Dendritic cell treated with granulocyte-macrophage colony-stimulating factor and Interleukin-4, amounts not matched to agents 40 ng/mL and 50 ng/mL, for 4 days (primary cell): ENCODE measurements around the gene TSPYL6.
"Not testable (repeated sequence)": the region's sequence is repeated elsewhere in the genome, so short reads cannot be mapped to it uniquely, and the experiment has no call there.

Experiments used
- H3K27ac Mint-ChIP-seq: one replicate; pipeline ENCODE4 v1.8.0; 2022; ENCODE audit warnings: mild to moderate bottlenecking, mixed read lengths
- H3K27me3 Mint-ChIP-seq: one replicate; pipeline ENCODE4 v1.8.0; 2022; ENCODE audit warnings: mild to moderate bottlenecking, mixed read lengths
- H3K36me3 Mint-ChIP-seq: one replicate; pipeline ENCODE4 v1.8.0; 2022; ENCODE audit warnings: low read depth, mixed read lengths
- H3K4me1 Mint-ChIP-seq: one replicate; pipeline ENCODE4 v1.8.0; 2022; ENCODE audit warnings: low read depth, mixed read lengths
- H3K4me3 Mint-ChIP-seq: one replicate; pipeline ENCODE4 v1.8.0; 2022; ENCODE audit warnings: mild to moderate bottlenecking, moderate library complexity, mixed read lengths
- H3K9me3 Mint-ChIP-seq: one replicate; pipeline ENCODE4 v1.8.0; 2022; ENCODE audit warnings: mixed read lengths
- intact Hi-C: fragments of 100-400 bp; cut with micrococcal nuclease; formaldehyde crosslinking; loops from one replicate; pipeline ENCODE4 v1.15.0; 2022

TSPYL6 gene

GRCh38 chr2:54271189-54271588 lies 15.2 kb upstream of the TSPYL6 start:
- Mint-ChIP-seq H3K27ac (no peak overlapping the region), H3K4me3 (no peak overlapping the region), H3K36me3 (no peaks in the 10 kb centered on the region), H3K4me1 (no peaks in the 10 kb centered on the region), H3K9me3 (no peaks in the 10 kb centered on the region), H3K27me3 (no peaks in the 10 kb centered on the region)
- intact Hi-C loops, result no loop called here

GRCh38 chr2:54267577-54267976 lies 11.5 kb upstream of the TSPYL6 start:
- intact Hi-C loops, result no loop called here
- H3K9me3 Mint-ChIP-seq, result peaks cover 13% of the 10 kb centered on the region
- H3K27me3 Mint-ChIP-seq, result no peaks in the 10 kb centered on the region
- H3K4me1 Mint-ChIP-seq, result no peaks in the 10 kb centered on the region
- no peaks in the 10 kb centered on the region for H3K36me3 Mint-ChIP-seq
- no peak overlapping the region for H3K27ac Mint-ChIP-seq
- H3K4me3 Mint-ChIP-seq, result no peak overlapping the region

- H3K4me1 Mint-ChIP-seq, intact Hi-C loops, H3K4me3 Mint-ChIP-seq, H3K27ac Mint-ChIP-seq, H3K27me3 Mint-ChIP-seq, H3K36me3 Mint-ChIP-seq: not testable (repeated sequence)
- peaks cover 13% of the 10 kb centered on the region for H3K9me3 Mint-ChIP-seq
Observed at GRCh38 chr2:54265081-54265480, 9.1 kb upstream of the TSPYL6 start.

- intact Hi-C loops, result no loop called here
- H3K27ac Mint-ChIP-seq, result no peak overlapping the region
- H3K36me3 Mint-ChIP-seq, result no peaks in the 10 kb centered on the region
Observed at GRCh38 chr2:54262015-54262765, 6.2 kb upstream of the TSPYL6 start.

GRCh38 chr2:54261537-54261936 lies 5.5 kb upstream of the TSPYL6 start:
- Mint-ChIP-seq H3K27ac (no peak overlapping the region), H3K4me3 (no peak overlapping the region), H3K9me3 (peaks cover 13% of the 10 kb centered on the region), H3K36me3 (no peaks in the 10 kb centered on the region), H3K27me3 (no peaks in the 10 kb centered on the region), H3K4me1 (no peaks in the 10 kb centered on the region)
- intact Hi-C loops, result no loop called here

More at GRCh38 chr2:54262015-54262765, 6.2 kb upstream of the TSPYL6 start:
- no peak overlapping the region for H3K4me3 Mint-ChIP-seq
- H3K27me3 Mint-ChIP-seq, result no peaks in the 10 kb centered on the region
- H3K9me3 Mint-ChIP-seq, result peaks cover 13% of the 10 kb centered on the region
- no peaks in the 10 kb centered on the region for H3K4me1 Mint-ChIP-seq

GRCh38 chr2:54260241-54260595 lies 4.2 kb upstream of the TSPYL6 start:
- H3K9me3 Mint-ChIP-seq, result peaks cover 23% of the 10 kb centered on the region
- H3K4me1 Mint-ChIP-seq, result no peaks in the 10 kb centered on the region
- no peak overlapping the region for H3K4me3 Mint-ChIP-seq

GRCh38 chr2:54259413-54260240 lies 3.6 kb upstream of the TSPYL6 start:
- Mint-ChIP-seq H3K27ac (no peak overlapping the region), H3K4me1 (no peaks in the 10 kb centered on the region), H3K27me3 (no peaks in the 10 kb centered on the region), H3K4me3 (no peak overlapping the region), H3K9me3 (peaks cover 18% of the 10 kb centered on the region), H3K36me3 (no peaks in the 10 kb centered on the region)
- intact Hi-C loops, result no loop called here

More at GRCh38 chr2:54260241-54260595, 4.2 kb upstream of the TSPYL6 start:
- H3K36me3 Mint-ChIP-seq, result no peaks in the 10 kb centered on the region
- intact Hi-C loops, result no loop called here
- H3K27me3 Mint-ChIP-seq, result no peaks in the 10 kb centered on the region
- H3K27ac Mint-ChIP-seq, result no peak overlapping the region

- Mint-ChIP-seq H3K4me1 (no peaks in the 10 kb centered on the region), H3K4me3 (no peak overlapping the region), H3K27ac (no peak overlapping the region), H3K27me3 (no peaks in the 10 kb centered on the region), H3K36me3 (no peaks in the 10 kb centered on the region), H3K9me3 (peaks cover 11% of the 10 kb centered on the region)
- intact Hi-C loops, result no loop called here
Observed at GRCh38 chr2:54258166-54258565, 2.1 kb upstream of the TSPYL6 start.

GRCh38 chr2:54255230-54256090 lies 569 bp downstream of the TSPYL6 start:
- H3K27ac Mint-ChIP-seq, result no peak overlapping the region
- H3K4me1 Mint-ChIP-seq, result no peaks in the 10 kb centered on the region
- no peaks in the 10 kb centered on the region for H3K36me3 Mint-ChIP-seq
- H3K27me3 Mint-ChIP-seq, result no peaks in the 10 kb centered on the region
- intact Hi-C loops, result no loop called here
- no peak overlapping the region for H3K4me3 Mint-ChIP-seq
- peaks cover 11% of the 10 kb centered on the region for H3K9me3 Mint-ChIP-seq

GRCh38 chr2:54254180-54254579 lies 1.8 kb downstream of the TSPYL6 start:
- Mint-ChIP-seq H3K27me3 (no peaks in the 10 kb centered on the region), H3K4me1 (no peaks in the 10 kb centered on the region), H3K9me3 (peaks cover 11% of the 10 kb centered on the region), H3K36me3 (no peaks in the 10 kb centered on the region), H3K27ac (no peak overlapping the region), H3K4me3 (no peak overlapping the region)
- intact Hi-C loops, result no loop called here

GRCh38 chr2:54249629-54250028 lies 6.4 kb downstream of the TSPYL6 start:
- Mint-ChIP-seq H3K36me3 (no peaks in the 10 kb centered on the region), H3K4me3 (no peak overlapping the region), H3K4me1 (no peaks in the 10 kb centered on the region), H3K9me3 (no peaks in the 10 kb centered on the region), H3K27ac (no peak overlapping the region), H3K27me3 (no peaks in the 10 kb centered on the region)
- intact Hi-C loops, result no loop called here

- intact Hi-C loops, result no loop called here
- H3K4me3 Mint-ChIP-seq, result no peak overlapping the region
- no peak overlapping the region for H3K27ac Mint-ChIP-seq
- H3K27me3 Mint-ChIP-seq, result no peaks in the 10 kb centered on the region
- H3K36me3 Mint-ChIP-seq, result no peaks in the 10 kb centered on the region
- no peaks in the 10 kb centered on the region for H3K4me1 Mint-ChIP-seq
- H3K9me3 Mint-ChIP-seq, result no peaks in the 10 kb centered on the region
Observed at GRCh38 chr2:54247115-54247514, 8.9 kb downstream of the TSPYL6 start.

- Mint-ChIP-seq H3K4me1 (no peaks in the 10 kb centered on the region), H3K27ac (no peak overlapping the region), H3K27me3 (no peaks in the 10 kb centered on the region), H3K4me3 (no peak overlapping the region), H3K36me3 (no peaks in the 10 kb centered on the region), H3K9me3 (peaks cover 14% of the 10 kb centered on the region)
- intact Hi-C loops, result no loop called here
Observed at GRCh38 chr2:54240515-54241469, 15.2 kb downstream of the TSPYL6 start.
